MM.1S (cell line): Measurements from ENCODE around the gene UCP3.

Experiments used
- CTCF ChIP-seq: fragments of 300-600 bp; sonication (generic); IDR thresholded peaks from 2 replicates; pipeline ENCODE4 v1.5.1; 2016; ENCODE audit warnings: antibody characterized with exemption, low read length, mixed read lengths
- EZH2 ChIP-seq: fragments of 300-600 bp; sonication (generic); optimal IDR thresholded peaks from 2 replicates; pipeline ENCODE3; 2017; ENCODE audit warnings: low read depth, mild to moderate bottlenecking, antibody characterized with exemption, low read length, mixed read lengths
- EZH2phosphoT487 ChIP-seq: fragments of 300-600 bp; sonication (generic); IDR thresholded peaks from 2 replicates; pipeline ENCODE4 v1.6.1; 2018; ENCODE audit warnings: antibody characterized with exemption, low read length

DNA sequence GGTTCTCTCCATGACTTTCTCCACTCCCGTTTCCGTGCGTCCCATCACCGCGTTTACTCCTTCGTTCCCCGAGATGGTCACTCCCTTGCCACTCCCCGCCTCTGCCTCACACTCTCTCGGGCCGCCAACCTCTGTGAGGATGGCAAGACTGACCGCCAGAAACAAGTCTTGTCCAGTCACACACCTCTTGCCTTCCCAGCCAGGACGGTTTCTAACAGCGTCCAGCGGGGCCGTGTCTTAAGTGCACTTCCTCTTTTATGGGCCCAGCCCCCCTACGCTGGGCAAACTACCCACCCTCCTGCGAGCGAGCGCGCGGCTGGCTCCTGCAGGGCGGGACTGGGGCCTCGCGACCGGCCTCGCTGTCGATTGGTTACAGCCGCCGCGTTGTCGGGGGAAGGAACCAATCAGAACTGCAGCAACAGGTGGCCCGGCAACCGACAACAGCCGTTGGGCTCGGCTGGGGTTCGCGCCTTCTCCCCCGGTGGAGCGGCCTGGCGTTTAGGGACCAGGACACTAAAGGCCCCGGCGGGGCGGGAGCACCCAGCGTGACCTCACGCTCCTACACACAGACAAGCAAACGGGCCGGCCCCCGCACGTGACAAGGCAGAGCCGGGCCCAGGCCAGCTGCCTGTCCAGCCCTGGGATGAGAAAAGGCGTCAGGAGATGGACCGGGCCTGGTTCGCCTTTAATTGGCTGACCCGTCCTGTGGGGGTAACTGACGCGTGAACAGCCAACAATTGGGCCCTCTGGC, 25.7 kb downstream of the UCP3 start:
- TF ChIP-seq CTCF, result no peak
- no peak for TF ChIP-seq EZH2
- no peak for TF ChIP-seq EZH2phosphoT487
